NCI-H446 (cell line): Measurements from ENCODE around the gene GNA15.
"Not testable (repeated sequence)": the region's sequence is repeated elsewhere in the genome, so short reads cannot be mapped to it uniquely, and the experiment has no call there.

ENCODE experiments used
- DNase-seq, 2 experiments: peaks; one replicate each; lab custom pipeline; 2025; lab: John Stamatoyannopoulos, UW

The GNA15 gene

GRCh38 chr19:3149526-3150505 is 14.0 kb downstream of the GNA15 start:
- no peak for DNase-seq

DNA sequence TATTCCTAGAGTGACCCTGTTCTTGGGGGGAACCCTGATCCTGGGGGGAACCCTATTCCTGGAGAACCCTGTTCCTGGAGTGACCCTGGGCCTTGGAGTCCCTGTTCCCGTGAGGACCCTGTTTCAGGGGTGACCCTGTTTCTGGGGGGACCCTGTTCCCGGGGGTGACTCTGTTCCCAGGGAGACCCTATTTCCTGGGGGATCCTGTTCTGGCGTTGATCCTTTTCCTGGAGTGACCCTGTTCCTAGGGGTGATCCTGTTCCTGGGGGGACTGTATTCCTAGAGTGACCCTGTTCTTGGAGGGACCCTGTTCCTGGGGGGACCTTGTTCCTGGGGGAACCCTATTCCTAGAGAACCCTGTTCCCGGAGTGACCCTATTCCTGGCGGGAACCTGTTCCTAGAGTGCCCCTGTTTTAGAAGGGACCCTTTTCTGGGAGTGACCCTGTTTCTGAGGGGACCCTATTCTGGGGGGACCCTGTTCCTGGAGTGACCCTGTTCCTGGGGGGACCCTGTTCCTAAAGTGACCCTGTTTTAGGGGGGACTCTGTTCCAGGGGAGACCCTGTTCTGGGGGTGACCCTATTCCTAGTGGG is 15.0 kb downstream of the GNA15 start:
- no peak for DNase-seq

DNA sequence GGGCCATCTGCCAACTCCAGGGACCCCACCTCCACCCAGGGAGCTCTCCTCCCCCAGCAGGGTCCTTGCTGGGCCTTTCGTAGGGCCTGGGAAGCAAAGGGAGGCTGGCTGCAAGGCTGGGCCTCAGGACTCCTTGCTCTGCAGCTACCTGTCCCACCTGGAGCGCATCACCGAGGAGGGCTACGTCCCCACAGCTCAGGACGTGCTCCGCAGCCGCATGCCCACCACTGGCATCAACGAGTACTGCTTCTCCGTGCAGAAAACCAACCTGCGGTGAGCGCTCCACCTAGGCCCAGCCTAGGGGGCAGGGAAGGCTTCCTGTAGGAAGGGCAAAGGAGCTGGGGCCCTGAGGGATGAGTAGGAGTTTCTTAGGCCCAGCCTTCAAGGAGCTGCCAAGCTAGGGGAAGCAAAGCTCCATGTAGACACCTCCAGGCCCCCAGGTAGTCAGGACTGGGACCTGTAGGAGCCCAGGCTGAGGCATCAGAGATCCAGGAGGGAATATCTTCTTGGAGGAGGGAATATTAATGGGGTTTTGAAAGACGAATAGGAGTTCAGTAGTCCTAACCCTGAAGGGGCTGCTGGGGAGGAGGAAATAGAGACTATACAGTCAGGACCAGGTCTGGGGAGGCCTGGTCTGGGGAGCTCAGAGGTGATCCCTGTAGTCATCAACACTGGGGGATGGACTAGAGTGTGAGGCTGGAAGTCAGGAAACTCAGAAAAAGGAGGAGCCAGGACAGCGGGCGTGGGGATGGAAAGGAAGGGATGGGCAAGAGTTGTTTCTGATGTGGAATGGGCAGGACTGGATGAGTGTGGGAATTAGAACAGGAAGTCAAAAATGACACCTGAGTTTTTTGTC is 16.0 kb downstream of the GNA15 start:
- no peak for DNase-seq

DNA sequence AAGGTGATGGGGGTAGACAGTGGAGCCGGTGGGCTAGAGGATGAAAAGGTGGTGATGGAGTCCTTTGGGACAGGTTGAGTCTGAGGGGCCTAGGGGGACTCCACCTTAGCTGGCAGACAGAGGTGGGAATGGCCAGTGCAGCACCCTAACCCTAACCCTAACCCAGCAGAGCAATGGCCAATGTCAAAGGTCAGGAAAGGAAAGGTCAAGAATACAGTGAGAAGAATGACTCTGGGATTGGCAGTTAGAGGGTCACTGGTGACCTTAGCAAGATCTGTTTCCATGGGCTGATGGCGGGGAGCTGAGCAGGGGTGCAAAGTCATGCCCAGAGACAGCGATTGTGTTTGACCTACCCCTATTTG is 16.6 kb downstream of the GNA15 start:
- no peak for DNase-seq

- DNase-seq, result no peak
These were observed 17.7 kb downstream of the GNA15 start for GRCh38 chr19:3153286-3154230.

GRCh38 chr19:3154447-3154846 is 18.6 kb downstream of the GNA15 start:
- not testable (repeated sequence) for DNase-seq

DNA sequence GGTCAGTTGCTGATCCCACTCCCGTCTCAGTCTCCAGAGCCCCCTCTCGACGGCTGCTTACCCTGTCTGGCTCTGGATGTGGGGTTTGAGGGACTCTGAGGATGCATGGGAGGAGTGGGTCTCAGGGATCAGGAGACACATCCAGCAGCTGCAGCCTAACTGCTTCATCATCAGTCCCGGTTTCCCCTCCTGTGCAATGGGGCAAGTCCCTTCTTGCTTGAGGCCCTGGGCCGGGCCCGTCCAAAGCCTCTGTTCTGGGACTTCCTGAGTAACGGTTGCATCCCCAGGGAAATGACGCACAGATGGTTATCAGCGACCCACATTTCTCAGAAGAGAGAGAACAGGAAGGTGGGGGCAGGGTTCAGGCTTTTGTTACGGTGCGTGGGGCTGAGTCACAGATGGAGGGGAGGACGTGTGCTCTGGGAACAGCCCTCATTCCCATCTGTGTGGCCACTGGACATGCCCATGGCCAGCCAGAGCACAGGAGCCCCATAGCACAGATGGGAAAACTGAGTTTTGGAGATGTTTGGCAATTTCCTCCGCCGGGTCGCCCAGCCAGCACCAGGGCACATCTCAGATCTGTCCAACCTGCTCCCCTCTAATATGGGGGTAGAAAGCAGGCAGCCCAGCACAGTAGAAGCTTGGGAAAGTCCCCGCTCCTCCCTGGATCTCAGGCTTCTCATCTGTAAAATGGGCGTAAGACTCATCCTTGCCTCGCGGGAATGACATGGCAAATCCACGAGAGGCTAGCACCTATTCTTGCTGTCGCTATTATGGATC is 19.3 kb downstream of the GNA15 start:
- no peak for DNase-seq

GRCh38 chr19:3157096-3157845 is 21.4 kb downstream of the GNA15 start:
- no peak for DNase-seq

- no peak for DNase-seq
These were observed 23.7 kb downstream of the GNA15 start for GRCh38 chr19:3159565-3159964.

DNA sequence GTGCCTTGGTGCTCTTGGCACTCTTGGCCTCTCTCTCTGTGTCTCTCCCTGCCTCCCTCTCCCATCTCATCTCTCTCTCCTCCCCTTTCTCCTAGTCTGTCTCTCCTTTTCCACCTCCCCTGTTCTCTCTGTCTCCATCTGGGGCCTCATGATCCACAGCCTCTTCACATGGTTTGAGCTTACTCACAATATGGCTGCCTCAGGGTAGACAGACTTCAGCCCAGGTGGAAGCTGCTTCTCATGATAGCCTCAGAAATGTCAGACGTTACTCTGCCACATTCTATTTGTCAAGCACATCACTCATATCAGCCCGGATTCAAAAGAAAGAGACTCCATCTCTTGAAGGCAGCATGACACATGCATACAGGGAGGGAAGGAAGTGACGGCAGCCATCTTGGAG is 24.4 kb downstream of the GNA15 start:
- no peak for DNase-seq

DNA sequence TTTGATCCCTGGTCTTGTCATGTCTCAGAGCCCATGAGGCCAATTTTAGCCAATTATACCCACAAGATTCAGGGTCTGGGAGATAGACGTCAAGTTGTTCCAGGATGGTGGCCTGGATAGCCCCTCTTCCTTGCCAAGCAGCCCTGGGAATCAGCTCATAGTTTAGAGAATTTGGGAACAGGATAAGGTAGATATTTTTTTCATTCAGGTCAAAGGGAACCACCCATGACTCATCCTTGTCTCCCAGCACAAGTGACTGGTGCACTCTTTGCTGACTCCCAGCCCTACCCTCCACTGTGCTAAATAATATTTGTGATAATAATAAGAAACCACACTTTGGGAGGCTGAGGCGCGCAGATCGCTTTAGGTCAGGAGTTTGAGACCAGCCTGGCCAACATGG is 25.6 kb downstream of the GNA15 start:
- DNase-seq, result no peak

- peak in 1 of 2 experiments; percentile 77 for DNase-seq
These were observed 26.8 kb downstream of the GNA15 start for GRCh38 chr19:3162418-3163229.

- DNase-seq, result peak; percentile 61 to 90
These were observed 27.5 kb downstream of the GNA15 start for GRCh38 chr19:3163230-3163886.

- DNase-seq, result no peak
These were observed 28.1 kb downstream of the GNA15 start for GRCh38 chr19:3163943-3164342.

GRCh38 chr19:3167533-3168272 is 31.9 kb downstream of the GNA15 start:
- no peak for DNase-seq

- DNase-seq, result no peak
These were observed 36.2 kb downstream of the GNA15 start for GRCh38 chr19:3171894-3172672.

DNA sequence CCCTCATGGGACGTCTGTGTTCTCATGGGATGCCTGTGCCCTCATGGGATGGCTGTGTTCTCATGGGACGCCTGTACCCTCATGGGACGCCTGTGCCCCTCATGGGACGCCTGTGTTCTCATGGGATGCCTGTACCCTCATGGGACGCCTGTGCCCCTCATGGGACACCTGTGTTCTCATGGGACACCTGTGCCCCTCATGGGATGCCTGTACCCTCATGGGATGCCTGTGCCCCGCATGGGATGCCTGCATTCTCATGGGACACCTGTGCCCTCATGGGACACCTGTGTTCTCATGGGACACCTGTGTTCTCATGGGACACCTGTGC is 36.8 kb downstream of the GNA15 start:
- DNase-seq, result not testable (repeated sequence)
